Measurements from ENCODE around the gene MTMR6. TPM values are rescaled to one million over a fixed set of nuclear protein-coding genes. Genes with fewer than 3 reads are reported as not detected.

MTMR6 gene
- total RNA-seq, 2 experiments from 2014 or later = 6.4 to 17.3 TPM

DNA sequence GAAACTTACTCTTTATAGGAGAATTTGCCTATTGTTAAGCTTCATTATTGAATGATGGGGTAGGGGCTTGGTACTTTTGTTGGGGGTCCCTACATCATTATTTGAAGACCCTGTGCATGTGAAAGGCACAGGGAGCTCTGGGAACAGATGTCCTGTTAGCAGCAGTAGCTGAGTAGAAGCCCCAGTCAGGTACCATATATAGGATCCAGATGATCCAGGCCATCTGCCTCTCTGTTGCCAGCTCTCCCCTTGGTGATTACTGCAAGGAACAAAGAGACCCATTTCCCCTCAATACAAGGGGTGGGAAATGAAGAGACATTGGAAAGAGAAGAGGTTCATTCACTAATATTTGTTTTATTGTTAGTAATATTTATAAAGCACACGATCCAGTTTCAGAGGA lies 4.4 kb upstream of the MTMR6 start:
- Histone ChIP-seq H3K36me3 (ENCODE audit: insufficient read depth, low read length) (no peaks in the 10 kb centered on the region), H3K79me2 (ENCODE audit: insufficient read depth, low read depth, low read length) (peaks cover 3% of the 10 kb centered on the region; the same call in 1 of the 2 replicates), H3K9me3 (ENCODE audit: low read length) (no peaks in the 10 kb centered on the region), H3K4me2 (ENCODE audit: low read length) (no peak overlapping the region), H4K20me1 (ENCODE audit: insufficient read depth, low read length) (peaks cover 2% of the 10 kb centered on the region; the same call in 1 of the 2 replicates), H3K4me3 (ENCODE audit: low read depth, low read length, poor library complexity, severe bottlenecking) (no peak overlapping the region), H3K27ac (ENCODE audit: low read depth, low read length, poor library complexity, severe bottlenecking) (no peak overlapping the region), H3K4me1 (ENCODE audit: insufficient read depth, low read length, poor library complexity, severe bottlenecking) (peaks cover 32% of the 10 kb centered on the region), H2AFZ (ENCODE audit: low read length) (peak overlapping the region; percentile 85), H3K9me2 (ENCODE audit: insufficient read depth, low read length) (no peaks in the 10 kb centered on the region)
- TF ChIP-seq, protein P1, sequence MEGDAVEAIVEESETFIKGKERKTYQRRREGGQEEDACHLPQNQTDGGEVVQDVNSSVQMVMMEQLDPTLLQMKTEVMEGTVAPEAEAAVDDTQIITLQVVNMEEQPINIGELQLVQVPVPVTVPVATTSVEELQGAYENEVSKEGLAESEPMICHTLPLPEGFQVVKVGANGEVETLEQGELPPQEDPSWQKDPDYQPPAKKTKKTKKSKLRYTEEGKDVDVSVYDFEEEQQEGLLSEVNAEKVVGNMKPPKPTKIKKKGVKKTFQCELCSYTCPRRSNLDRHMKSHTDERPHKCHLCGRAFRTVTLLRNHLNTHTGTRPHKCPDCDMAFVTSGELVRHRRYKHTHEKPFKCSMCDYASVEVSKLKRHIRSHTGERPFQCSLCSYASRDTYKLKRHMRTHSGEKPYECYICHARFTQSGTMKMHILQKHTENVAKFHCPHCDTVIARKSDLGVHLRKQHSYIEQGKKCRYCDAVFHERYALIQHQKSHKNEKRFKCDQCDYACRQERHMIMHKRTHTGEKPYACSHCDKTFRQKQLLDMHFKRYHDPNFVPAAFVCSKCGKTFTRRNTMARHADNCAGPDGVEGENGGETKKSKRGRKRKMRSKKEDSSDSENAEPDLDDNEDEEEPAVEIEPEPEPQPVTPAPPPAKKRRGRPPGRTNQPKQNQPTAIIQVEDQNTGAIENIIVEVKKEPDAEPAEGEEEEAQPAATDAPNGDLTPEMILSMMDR (conservative IDR thresholded peaks at IDR 0.05; ENCODE audit: low read length) = no peak
- no peak for TF ChIP-seq EZH2phosphoT487 (IDR thresholded peaks at IDR 0.05; ENCODE audit: borderline replicate concordance, low read depth, low read length)
- DNase-seq (ENCODE audit: low spot score) = no peak
- BruUV-seq (replicated peaks) = no TSS peak
- ChIA-PET POLR2A (interaction anchor here (1.5 to 1.7 kb wide), 2 partner anchors 10 to 13 kb away, joined by 3 to 6 read pairs; partner anchors contain the start of gene NUP58), CTCF (ENCODE audit: unreplicated experiment) (no interaction called here)
- intact Hi-C loops (cut with micrococcal nuclease; ENCODE audit: unreplicated experiment) = no loop called here

DNA sequence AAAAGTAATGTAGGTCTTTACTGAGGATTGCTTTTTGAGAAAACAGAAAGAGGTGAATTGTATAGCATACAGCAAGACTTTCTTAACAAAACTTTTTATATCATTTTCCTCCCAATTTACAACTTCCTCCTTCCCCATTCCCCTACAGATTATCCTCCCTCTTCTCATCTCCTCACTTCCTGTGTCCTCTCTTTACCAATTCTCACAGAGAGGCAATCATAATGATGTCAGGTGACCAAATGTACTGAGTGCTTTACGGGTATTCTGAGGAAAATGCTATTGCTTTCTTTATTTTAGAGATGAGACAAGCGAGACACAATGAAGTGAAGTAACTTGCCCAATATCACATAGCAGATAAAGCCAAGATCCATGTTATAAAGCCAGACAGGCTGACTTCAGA lies 1.7 kb upstream of the MTMR6 start:
- no peak for TF ChIP-seq EZH2phosphoT487 (IDR thresholded peaks at IDR 0.05; ENCODE audit: borderline replicate concordance, low read depth, low read length)
- TF ChIP-seq, protein P1 (conservative IDR thresholded peaks at IDR 0.05; ENCODE audit: low read length) = no peak
- H3K9me3 ChIP-seq (ENCODE audit: low read length) = no peaks in the 10 kb centered on the region
- POLR2A ChIA-PET = no interaction called here
- no peaks in the 10 kb centered on the region for H3K36me3 ChIP-seq (ENCODE audit: insufficient read depth, low read length)
- BruUV-seq (replicated peaks) = no TSS peak
- peaks cover 42% of the 10 kb centered on the region for H3K4me1 ChIP-seq (ENCODE audit: insufficient read depth, low read length, poor library complexity, severe bottlenecking)
- no peaks in the 10 kb centered on the region for H3K9me2 ChIP-seq (ENCODE audit: insufficient read depth, low read length)
- H4K20me1 ChIP-seq (ENCODE audit: insufficient read depth, low read length) = peaks cover 12% of the 10 kb centered on the region; the same call in 1 of the 2 replicates
- peak overlapping the region; percentile 85 for H2AFZ ChIP-seq (ENCODE audit: low read length)
- no peak overlapping the region for H3K27ac ChIP-seq (ENCODE audit: low read depth, low read length, poor library complexity, severe bottlenecking)
- intact Hi-C loops (cut with micrococcal nuclease; ENCODE audit: unreplicated experiment) = loop anchor here (10.0 kb wide), 1 partner anchor 1886 kb away; the partner anchor contains the start of gene USP12
- no peak for DNase-seq (ENCODE audit: low spot score)
- no peak overlapping the region for H3K4me3 ChIP-seq (ENCODE audit: low read depth, low read length, poor library complexity, severe bottlenecking)
- CTCF ChIA-PET (ENCODE audit: unreplicated experiment) = no interaction called here
- peak overlapping the region; percentile 34 for H3K4me2 ChIP-seq (ENCODE audit: low read length)
- peaks cover 30% of the 10 kb centered on the region for H3K79me2 ChIP-seq (ENCODE audit: insufficient read depth, low read depth, low read length)

DNA sequence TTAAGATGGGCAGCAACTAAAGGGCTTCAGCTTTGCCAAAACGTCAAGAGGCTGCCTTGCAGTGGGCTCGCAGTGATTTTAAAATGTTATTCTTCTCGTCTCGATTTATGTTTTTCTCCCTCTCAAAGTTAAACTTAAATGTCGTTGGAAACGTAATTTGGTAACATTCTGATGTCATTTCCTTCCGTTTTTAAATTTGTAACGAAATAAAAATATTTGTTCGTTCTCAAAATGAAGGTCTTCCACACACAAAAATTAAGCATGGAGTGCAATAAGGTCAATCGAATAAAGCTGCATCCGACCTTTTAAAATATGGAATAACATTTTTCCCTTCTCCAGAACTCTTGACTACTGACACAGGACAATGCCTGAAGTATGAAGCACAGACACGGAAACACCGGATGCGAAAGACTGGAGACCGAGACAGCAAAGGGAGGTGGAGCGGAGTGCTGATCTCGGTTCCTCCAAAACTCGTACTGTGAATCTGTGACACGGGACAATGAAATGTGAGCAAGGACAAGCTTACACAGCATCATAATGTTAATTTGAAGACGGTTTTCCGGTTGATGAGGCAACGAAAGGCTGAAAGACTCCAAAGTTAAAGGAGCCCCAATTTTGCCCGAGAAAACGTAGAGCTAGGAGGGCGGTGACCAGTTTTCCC lies 850 bp downstream of the MTMR6 start:
- Histone ChIP-seq H3K4me2 (ENCODE audit: low read length) (peak overlapping the region; percentile 89), H3K79me2 (ENCODE audit: insufficient read depth, low read depth, low read length) (peaks cover 48% of the 10 kb centered on the region)

More for the DNA sequence above, 850 bp downstream of the MTMR6 start:
- POLR2A ChIA-PET = interaction anchor here (0.7 to 2.0 kb wide), 5 partner anchors 15 to 202 kb away, joined by 3 to 8 read pairs (median 3); partner anchors contain the start of gene NUP58
- Histone ChIP-seq H4K20me1 (ENCODE audit: insufficient read depth, low read length) (peaks cover 12% of the 10 kb centered on the region; the same call in 1 of the 2 replicates), H3K36me3 (ENCODE audit: insufficient read depth, low read length) (peaks cover 16% of the 10 kb centered on the region), H3K9me3 (ENCODE audit: low read length) (no peaks in the 10 kb centered on the region), H3K27ac (ENCODE audit: low read depth, low read length, poor library complexity, severe bottlenecking) (peak overlapping the region; percentile 92), H3K9me2 (ENCODE audit: insufficient read depth, low read length) (no peaks in the 10 kb centered on the region), H3K4me1 (ENCODE audit: insufficient read depth, low read length, poor library complexity, severe bottlenecking) (peaks cover 39% of the 10 kb centered on the region), H3K4me3 (ENCODE audit: low read depth, low read length, poor library complexity, severe bottlenecking) (peak overlapping the region; percentile 97), H2AFZ (ENCODE audit: low read length) (peak overlapping the region; percentile 76)
- intact Hi-C loops (cut with micrococcal nuclease; ENCODE audit: unreplicated experiment) = loop anchor here (10.0 kb wide), 1 partner anchor 1888 kb away; the partner anchor contains the start of gene USP12
- TF ChIP-seq, protein P1 (conservative IDR thresholded peaks at IDR 0.05; ENCODE audit: low read length) = no peak
- no peak for TF ChIP-seq EZH2phosphoT487 (IDR thresholded peaks at IDR 0.05; ENCODE audit: borderline replicate concordance, low read depth, low read length)
- CTCF ChIA-PET (ENCODE audit: unreplicated experiment) = interaction anchor here (0.6 to 1.1 kb wide), 2 partner anchors 11 to 64 kb away, joined by 3 to 4 read pairs; no protein-coding TSS in a partner anchor
- BruUV-seq (replicated peaks) = TSS peak; percentile 78
- DNase-seq (ENCODE audit: low spot score) = peak; percentile 72
